PC-9 (cell line): ENCODE measurements around the gene PRKCH. TPM values are rescaled to one million over a fixed set of nuclear protein-coding genes. Genes with fewer than 3 reads are reported as not detected.

Experiments used
- BruUV-seq: library from RNA; stranded (reverse); fragments of 400-500 nt; replicated peaks from 2 replicates; lab custom pipeline; 2021; lab: Mats Ljungman, UMichigan
- CTCF ChIA-PET: fragments of 300-600 bp; sonication (Branson Sonifier 250); formaldehyde crosslinking; loops from one replicate; lab custom pipeline; 2022; ENCODE audit warnings: antibody characterized with exemption; lab: Charles Lee
- POLR2A ChIA-PET: fragments of 300-600 bp; sonication (Branson Sonifier 250); formaldehyde crosslinking; loops from one replicate; lab custom pipeline; 2022; ENCODE audit warnings: antibody characterized with exemption; ENCODE audit not compliant: unreplicated experiment; lab: Charles Lee
- DNase-seq, 2 experiments: peaks; one replicate each; pipeline versions ENCODE4 v3.0.0 to v3.0.0-alpha.2; 2015 to 2022; ENCODE audit warnings: mixed read lengths in 1 of 2
- H2AFZ ChIP-seq: fragments of 200-600 bp; sonication (generic); 2 replicates; pipeline ENCODE4 v1.8.1; 2017; ENCODE audit warnings: antibody characterized with exemption
- H3F3A ChIP-seq: fragments of 200-600 bp; sonication (generic); 2 replicates; pipeline ENCODE4 v1.8.1; 2017; ENCODE audit warnings: antibody characterized with exemption, mild to moderate bottlenecking, low read depth; ENCODE audit not compliant: insufficient read depth
- H3K27ac ChIP-seq: fragments of 200-600 bp; sonication (generic); 2 replicates; pipeline ENCODE4 v1.6.1; 2016; ENCODE audit warnings: mixed run types
- H3K27me3 ChIP-seq: fragments of 200-600 bp; sonication (generic); 2 replicates; pipeline ENCODE4 v1.6.1; 2016; ENCODE audit warnings: low read depth, mixed run types; ENCODE audit not compliant: insufficient read depth
- H3K36me3 ChIP-seq: fragments of 200-600 bp; sonication (generic); 2 replicates; pipeline ENCODE4 v1.6.1; 2016; ENCODE audit warnings: low read depth, mixed run types
- H3K4me1 ChIP-seq: fragments of 200-600 bp; sonication (generic); replicated peaks from 2 replicates; pipeline ENCODE4 v1.6.1; 2016; ENCODE audit warnings: mixed run types; ENCODE audit not compliant: insufficient read depth
- H3K4me2 ChIP-seq: fragments of 200-600 bp; sonication (generic); 2 replicates; pipeline ENCODE4 v1.6.1; 2017; ENCODE audit warnings: mixed run types
- H3K4me3 ChIP-seq: fragments of 200-600 bp; sonication (generic); 2 replicates; pipeline ENCODE4 v1.6.1; 2016; ENCODE audit warnings: mixed run types
- H3K79me2 ChIP-seq: fragments of 200-600 bp; sonication (generic); 2 replicates; pipeline ENCODE4 v1.6.1; 2017; ENCODE audit warnings: low read depth, mixed run types
- H3K9me2 ChIP-seq: fragments of 200-600 bp; sonication (generic); 2 replicates; pipeline ENCODE4 v1.8.1; 2017; ENCODE audit warnings: mild to moderate bottlenecking; ENCODE audit not compliant: insufficient read depth
- H3K9me3 ChIP-seq: fragments of 200-600 bp; sonication (generic); 2 replicates; pipeline ENCODE4 v1.8.1; 2016; ENCODE audit warnings: low read depth; ENCODE audit not compliant: insufficient read depth
- H4K20me1 ChIP-seq: fragments of 200-600 bp; sonication (generic); 2 replicates; pipeline ENCODE4 v1.8.1; 2017; ENCODE audit not compliant: insufficient read depth
- EZH2 ChIP-seq: fragments of 200-600 bp; sonication (generic); IDR thresholded peaks from 2 replicates; pipeline ENCODE4 v1.8.0; 2017; ENCODE audit warnings: antibody characterized with exemption, low read depth
- intact Hi-C: fragments of 100-400 bp; cut with micrococcal nuclease; formaldehyde crosslinking; loops from one replicate; pipeline ENCODE4 v1.10.0; 2022; ENCODE audit not compliant: unreplicated experiment
- total RNA-seq: library from RNA; stranded (reverse); gene quantifications from 2 replicates; pipeline ENCODE4 v1.2.3, GENCODE V29; 2021
- TF ChIP-seq, protein P1 (sequence below): fragments of 200-600 bp; sonication (generic); conservative IDR thresholded peaks from 2 replicates; pipeline ENCODE4 v1.6.1; 2017; ENCODE audit warnings: mixed run types, antibody characterized with exemption, mild to moderate bottlenecking, moderate library complexity

Gene PRKCH
- total RNA-seq, 1 experiment from 2014 or later: 32.4 TPM

DNA sequence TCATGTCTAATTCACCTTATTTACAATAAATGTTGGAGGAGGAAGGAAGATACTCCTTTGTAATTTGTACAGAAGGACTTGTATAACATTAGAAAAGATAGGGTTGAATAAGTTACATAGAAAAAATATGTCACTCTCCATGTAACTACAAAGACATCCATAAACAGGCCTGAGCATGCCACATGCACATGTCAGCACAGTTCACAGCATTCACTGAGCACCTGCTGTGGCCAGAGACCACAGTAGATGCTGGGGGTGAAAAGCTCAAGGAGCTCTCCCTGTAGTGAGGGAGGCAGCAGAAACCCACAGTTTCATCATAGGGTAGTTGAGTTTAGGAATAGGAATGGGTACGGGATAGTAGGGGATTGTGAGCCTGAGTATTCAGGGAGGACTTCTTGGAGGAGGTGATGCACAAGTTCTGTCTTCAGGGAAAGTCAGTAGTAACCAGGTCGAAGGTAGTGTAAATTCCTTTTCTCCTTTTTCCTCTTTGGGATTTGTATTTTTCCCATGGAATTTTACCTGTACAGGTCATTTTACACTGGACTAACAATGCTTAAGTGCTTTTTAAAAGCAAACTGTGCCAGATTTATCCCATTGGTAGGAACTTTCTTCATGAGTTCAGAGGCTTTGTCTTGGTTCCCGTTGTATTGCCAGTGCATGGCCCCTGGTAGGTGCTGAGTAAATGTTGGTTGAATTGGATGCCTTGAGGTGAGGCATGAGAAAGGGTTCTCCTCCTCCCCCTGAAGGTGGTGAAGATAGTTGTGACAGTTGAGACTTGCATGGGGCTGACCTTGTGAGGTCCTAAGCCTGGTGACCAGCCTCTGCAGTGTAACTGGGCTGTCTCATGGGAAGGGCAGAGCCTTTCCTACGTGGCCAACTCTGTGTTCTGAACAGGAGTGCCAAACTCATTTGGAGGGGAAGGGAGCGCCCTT, 20.2 kb downstream of the PRKCH start:
- ChIA-PET POLR2A (no interaction called here), CTCF (no interaction called here)
- intact Hi-C loops: no loop called here
- no peak for DNase-seq
- Histone ChIP-seq H3K9me2 (no peaks in the 10 kb centered on the region), H3K27ac (no peak overlapping the region), H3F3A (no peaks in the 10 kb centered on the region; the same call in none of the 2 replicates), H3K27me3 (no peaks in the 10 kb centered on the region), H3K9me3 (no peaks in the 10 kb centered on the region), H3K4me1 (peaks cover 26% of the 10 kb centered on the region), H2AFZ (no peak overlapping the region), H3K36me3 (no peaks in the 10 kb centered on the region), H3K79me2 (peaks cover 86% of the 10 kb centered on the region), H3K4me3 (no peak overlapping the region), H3K4me2 (no peak overlapping the region), H4K20me1 (no peaks in the 10 kb centered on the region)
- TF ChIP-seq, protein P1, sequence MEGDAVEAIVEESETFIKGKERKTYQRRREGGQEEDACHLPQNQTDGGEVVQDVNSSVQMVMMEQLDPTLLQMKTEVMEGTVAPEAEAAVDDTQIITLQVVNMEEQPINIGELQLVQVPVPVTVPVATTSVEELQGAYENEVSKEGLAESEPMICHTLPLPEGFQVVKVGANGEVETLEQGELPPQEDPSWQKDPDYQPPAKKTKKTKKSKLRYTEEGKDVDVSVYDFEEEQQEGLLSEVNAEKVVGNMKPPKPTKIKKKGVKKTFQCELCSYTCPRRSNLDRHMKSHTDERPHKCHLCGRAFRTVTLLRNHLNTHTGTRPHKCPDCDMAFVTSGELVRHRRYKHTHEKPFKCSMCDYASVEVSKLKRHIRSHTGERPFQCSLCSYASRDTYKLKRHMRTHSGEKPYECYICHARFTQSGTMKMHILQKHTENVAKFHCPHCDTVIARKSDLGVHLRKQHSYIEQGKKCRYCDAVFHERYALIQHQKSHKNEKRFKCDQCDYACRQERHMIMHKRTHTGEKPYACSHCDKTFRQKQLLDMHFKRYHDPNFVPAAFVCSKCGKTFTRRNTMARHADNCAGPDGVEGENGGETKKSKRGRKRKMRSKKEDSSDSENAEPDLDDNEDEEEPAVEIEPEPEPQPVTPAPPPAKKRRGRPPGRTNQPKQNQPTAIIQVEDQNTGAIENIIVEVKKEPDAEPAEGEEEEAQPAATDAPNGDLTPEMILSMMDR: no peak
- no TSS peak for BruUV-seq

DNA sequence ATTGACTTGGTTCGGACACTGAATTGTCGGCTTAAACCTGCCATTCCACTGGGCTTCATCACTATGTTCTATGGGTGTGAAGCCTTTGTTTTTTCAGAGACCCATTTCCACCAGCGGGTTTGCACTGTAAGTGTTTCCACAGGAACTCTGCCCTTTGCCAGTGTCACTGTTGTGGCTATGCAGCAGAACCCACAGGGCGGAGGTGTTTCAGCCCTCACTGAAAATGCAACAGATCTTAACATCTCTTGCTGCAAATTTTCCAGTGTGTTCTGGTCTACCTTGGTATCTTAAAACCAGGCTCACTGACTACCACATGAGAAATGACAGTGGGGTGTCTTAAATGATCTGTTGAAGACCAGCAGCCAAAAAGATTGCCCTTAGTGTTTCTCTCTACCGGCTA, 21.1 kb downstream of the PRKCH start:
- Histone ChIP-seq H3F3A (no peaks in the 10 kb centered on the region; the same call in 1 of the 2 replicates), H3K4me1 (peaks cover 30% of the 10 kb centered on the region), H3K79me2 (peaks cover 87% of the 10 kb centered on the region), H4K20me1 (no peaks in the 10 kb centered on the region), H3K4me3 (no peak overlapping the region), H3K36me3 (no peaks in the 10 kb centered on the region), H3K27me3 (no peaks in the 10 kb centered on the region), H3K9me3 (no peaks in the 10 kb centered on the region), H3K9me2 (no peaks in the 10 kb centered on the region), H2AFZ (no peak overlapping the region), H3K4me2 (no peak overlapping the region), H3K27ac (no peak overlapping the region)
- DNase-seq: no peak
- POLR2A ChIA-PET: no interaction called here
- CTCF ChIA-PET: no interaction called here
- TF ChIP-seq, protein P1: no peak
- TF ChIP-seq EZH2: no peak
- no TSS peak for BruUV-seq
- intact Hi-C loops: no loop called here

DNA sequence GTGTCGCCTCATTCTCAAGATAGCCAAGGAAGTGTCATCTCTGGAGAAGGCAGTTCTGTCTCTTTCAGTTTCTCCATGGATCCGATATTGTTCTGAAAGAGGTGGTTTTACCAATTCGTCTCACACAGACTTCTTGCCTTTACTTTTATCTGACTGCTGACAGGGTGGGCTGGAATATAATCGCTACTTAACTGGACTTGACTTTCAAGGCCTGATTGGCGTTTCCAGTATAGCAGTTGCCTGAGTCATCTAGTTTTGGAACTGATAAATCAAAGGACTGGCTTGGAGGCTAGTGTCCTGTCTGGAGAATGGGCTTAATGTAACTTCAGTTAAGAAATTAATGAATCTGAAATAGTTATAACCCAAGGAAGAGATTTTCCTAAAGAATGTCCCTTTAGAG, 21.6 kb downstream of the PRKCH start:
- peak overlapping the region; percentile 28; the same call in 1 of the 2 replicates for H3K27ac ChIP-seq
- intact Hi-C loops: no loop called here
- no peaks in the 10 kb centered on the region for H3K9me2 ChIP-seq

More for the DNA sequence above, 21.6 kb downstream of the PRKCH start:
- H3K36me3 ChIP-seq: no peaks in the 10 kb centered on the region
- TF ChIP-seq, protein P1: no peak
- TF ChIP-seq EZH2: no peak
- H3K4me2 ChIP-seq: no peak overlapping the region
- H2AFZ ChIP-seq: no peak overlapping the region
- ChIA-PET CTCF (no interaction called here), POLR2A (no interaction called here)
- H3F3A ChIP-seq: no peaks in the 10 kb centered on the region
- peaks cover 25% of the 10 kb centered on the region for H3K4me1 ChIP-seq
- no TSS peak for BruUV-seq
- no peaks in the 10 kb centered on the region for H4K20me1 ChIP-seq
- no peak for DNase-seq
- peaks cover 87% of the 10 kb centered on the region for H3K79me2 ChIP-seq
- no peaks in the 10 kb centered on the region for H3K9me3 ChIP-seq
- H3K27me3 ChIP-seq: no peaks in the 10 kb centered on the region
- no peak overlapping the region for H3K4me3 ChIP-seq
